Measurements from ENCODE around the gene ANGPTL2.

Gene ANGPTL2

DNA sequence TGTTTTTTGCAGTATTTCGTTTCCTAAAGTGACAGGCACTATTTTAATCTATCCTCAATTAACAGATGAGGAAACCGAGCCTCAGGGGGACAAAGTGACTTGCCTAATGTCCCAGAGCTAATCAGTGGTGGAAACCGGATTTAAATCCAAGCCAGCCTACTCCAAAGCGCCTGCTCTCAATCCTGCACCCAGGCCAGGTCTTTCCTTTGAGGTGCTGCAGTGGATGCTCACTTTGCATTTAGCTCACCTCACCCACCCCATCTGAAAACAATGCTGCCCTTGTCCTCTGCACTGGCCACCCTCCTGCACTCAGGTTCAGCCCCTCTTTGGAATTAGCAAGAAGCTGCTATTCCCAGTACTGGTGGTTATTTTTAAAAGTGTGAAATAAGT, 16.0 kb downstream of the ANGPTL2 start:
- no peak overlapping the region for H3K4me2 ChIP-seq (ENCODE audit: low read length)
- H3K9me2 ChIP-seq (replicated peaks; ENCODE audit: control insufficient read depth, low read length) = no peaks in the 10 kb centered on the region
- TF ChIP-seq CTCF (IDR thresholded peaks at IDR 0.05; ENCODE audit: low read depth, low read length, poor library complexity, severe bottlenecking) = no peak
- TF ChIP-seq EZH2phosphoT487 (IDR thresholded peaks at IDR 0.05; ENCODE audit: borderline replicate concordance, low read length) = no peak
- H3K4me3 ChIP-seq (ENCODE audit: low read length) = no peak overlapping the region
- H3K27ac ChIP-seq (ENCODE audit: low read depth, low read length) = no peak overlapping the region
- no peaks in the 10 kb centered on the region for H3K9me3 ChIP-seq (ENCODE audit: control insufficient read depth, insufficient read depth, low read length)
- H3K36me3 ChIP-seq (ENCODE audit: control insufficient read depth, low read length) = no peaks in the 10 kb centered on the region
- no peaks in the 10 kb centered on the region for H3F3A ChIP-seq (ENCODE audit: control insufficient read depth, insufficient read depth)
- no peaks in the 10 kb centered on the region for H3K4me1 ChIP-seq (ENCODE audit: control insufficient read depth, low read length)
- H4K20me1 ChIP-seq (ENCODE audit: control insufficient read depth, insufficient read depth, low read depth, low read length) = no peaks in the 10 kb centered on the region
- H3K27me3 ChIP-seq (ENCODE audit: control insufficient read depth, low read length) = no peaks in the 10 kb centered on the region
- H3K79me2 ChIP-seq (ENCODE audit: control insufficient read depth, low read length) = no peaks in the 10 kb centered on the region

GRCh38 chr9:127105805-127106465, 16.5 kb downstream of the ANGPTL2 start:
- Histone ChIP-seq H3K27me3 (ENCODE audit: control insufficient read depth, low read length) (no peaks in the 10 kb centered on the region), H3K9me3 (ENCODE audit: control insufficient read depth, insufficient read depth, low read length) (no peaks in the 10 kb centered on the region), H3K4me3 (ENCODE audit: low read length) (no peak overlapping the region), H3K4me1 (ENCODE audit: control insufficient read depth, low read length) (no peaks in the 10 kb centered on the region), H3K9me2 (replicated peaks; ENCODE audit: control insufficient read depth, low read length) (no peaks in the 10 kb centered on the region), H3K79me2 (ENCODE audit: control insufficient read depth, low read length) (no peaks in the 10 kb centered on the region), H3K27ac (ENCODE audit: low read depth, low read length) (no peak overlapping the region), H3F3A (ENCODE audit: control insufficient read depth, insufficient read depth) (no peaks in the 10 kb centered on the region), H4K20me1 (ENCODE audit: control insufficient read depth, insufficient read depth, low read depth, low read length) (no peaks in the 10 kb centered on the region), H3K4me2 (ENCODE audit: low read length) (no peak overlapping the region), H3K36me3 (ENCODE audit: control insufficient read depth, low read length) (no peaks in the 10 kb centered on the region)
- TF ChIP-seq EZH2phosphoT487 (IDR thresholded peaks at IDR 0.05; ENCODE audit: borderline replicate concordance, low read length) (no peak), CTCF (IDR thresholded peaks at IDR 0.05; ENCODE audit: low read depth, low read length, poor library complexity, severe bottlenecking) (no peak)

GRCh38 chr9:127104581-127105311, 17.7 kb downstream of the ANGPTL2 start:
- H4K20me1 ChIP-seq (ENCODE audit: control insufficient read depth, insufficient read depth, low read depth, low read length) = no peaks in the 10 kb centered on the region
- H3K4me3 ChIP-seq (ENCODE audit: low read length) = no peak overlapping the region
- no peaks in the 10 kb centered on the region for H3K36me3 ChIP-seq (ENCODE audit: control insufficient read depth, low read length)
- H3F3A ChIP-seq (ENCODE audit: control insufficient read depth, insufficient read depth) = no peaks in the 10 kb centered on the region
- H3K9me3 ChIP-seq (ENCODE audit: control insufficient read depth, insufficient read depth, low read length) = no peaks in the 10 kb centered on the region
- no peaks in the 10 kb centered on the region for H3K27me3 ChIP-seq (ENCODE audit: control insufficient read depth, low read length)
- no peaks in the 10 kb centered on the region for H3K4me1 ChIP-seq (ENCODE audit: control insufficient read depth, low read length)
- H3K27ac ChIP-seq (ENCODE audit: low read depth, low read length) = no peak overlapping the region
- no peaks in the 10 kb centered on the region for H3K79me2 ChIP-seq (ENCODE audit: control insufficient read depth, low read length)
- H3K9me2 ChIP-seq (replicated peaks; ENCODE audit: control insufficient read depth, low read length) = no peaks in the 10 kb centered on the region
- TF ChIP-seq EZH2phosphoT487 (IDR thresholded peaks at IDR 0.05; ENCODE audit: borderline replicate concordance, low read length) (no peak), CTCF (IDR thresholded peaks at IDR 0.05; ENCODE audit: low read depth, low read length, poor library complexity, severe bottlenecking) (no peak)
- H3K4me2 ChIP-seq (ENCODE audit: low read length) = no peak overlapping the region
